ENCODE data around the gene SIRT6. TPM values are rescaled to one million over a fixed set of nuclear protein-coding genes. Genes with fewer than 3 reads are reported as not detected.

SIRT6 gene
- total RNA-seq, 6 experiments from 2014 or later = 7.9 to 21.6 (median 10.0) TPM

DNA sequence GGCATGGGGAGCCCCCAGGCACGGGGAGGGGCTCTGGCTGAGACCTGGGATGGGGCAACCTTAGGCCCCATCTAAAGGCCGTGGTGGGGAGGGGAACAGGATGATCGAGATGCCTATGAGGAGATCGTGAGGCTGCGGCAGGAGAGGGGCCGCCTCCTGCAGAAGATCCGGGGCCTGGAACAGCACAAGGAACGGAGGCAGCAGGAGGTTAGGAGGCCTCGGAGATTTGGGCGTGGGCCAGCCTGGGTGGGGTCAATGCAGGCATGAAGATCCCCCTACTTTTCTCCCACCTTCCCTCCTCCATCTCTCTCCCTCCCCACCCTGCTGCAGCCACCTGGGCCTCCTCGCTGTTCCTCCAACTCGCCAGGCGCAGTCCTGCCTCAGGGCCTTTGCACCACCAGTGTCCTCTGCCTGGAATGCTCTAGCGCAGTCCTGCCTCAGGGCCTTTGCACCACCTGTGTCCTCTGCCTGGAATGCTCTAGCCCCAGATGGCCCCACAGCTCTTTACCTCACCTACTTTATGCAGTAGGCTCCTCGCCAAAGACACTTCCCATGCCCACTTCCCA lies 27.9 kb upstream of the SIRT6 start:
- Histone ChIP-seq H3K27ac (no peak overlapping the region), H3K4me3 (no peak overlapping the region), H3K9me3 (no peaks in the 10 kb centered on the region), H3K36me3 (no peaks in the 10 kb centered on the region), H3K27me3 (no peaks in the 10 kb centered on the region), H3K4me1 (no peaks in the 10 kb centered on the region)
- no peak for TF ChIP-seq POLR2A (IDR thresholded peaks at IDR 0.05)
- TF ChIP-seq, protein P1, sequence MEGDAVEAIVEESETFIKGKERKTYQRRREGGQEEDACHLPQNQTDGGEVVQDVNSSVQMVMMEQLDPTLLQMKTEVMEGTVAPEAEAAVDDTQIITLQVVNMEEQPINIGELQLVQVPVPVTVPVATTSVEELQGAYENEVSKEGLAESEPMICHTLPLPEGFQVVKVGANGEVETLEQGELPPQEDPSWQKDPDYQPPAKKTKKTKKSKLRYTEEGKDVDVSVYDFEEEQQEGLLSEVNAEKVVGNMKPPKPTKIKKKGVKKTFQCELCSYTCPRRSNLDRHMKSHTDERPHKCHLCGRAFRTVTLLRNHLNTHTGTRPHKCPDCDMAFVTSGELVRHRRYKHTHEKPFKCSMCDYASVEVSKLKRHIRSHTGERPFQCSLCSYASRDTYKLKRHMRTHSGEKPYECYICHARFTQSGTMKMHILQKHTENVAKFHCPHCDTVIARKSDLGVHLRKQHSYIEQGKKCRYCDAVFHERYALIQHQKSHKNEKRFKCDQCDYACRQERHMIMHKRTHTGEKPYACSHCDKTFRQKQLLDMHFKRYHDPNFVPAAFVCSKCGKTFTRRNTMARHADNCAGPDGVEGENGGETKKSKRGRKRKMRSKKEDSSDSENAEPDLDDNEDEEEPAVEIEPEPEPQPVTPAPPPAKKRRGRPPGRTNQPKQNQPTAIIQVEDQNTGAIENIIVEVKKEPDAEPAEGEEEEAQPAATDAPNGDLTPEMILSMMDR (IDR thresholded peaks at IDR 0.05) = no peak
- 67% methylated on average over 12 of the region's 15 CpGs for WGBS (ENCODE audit: insufficient coverage, low coverage, low lambda C conversion rate, missing lambda C conversion rate)
- ATAC-seq (no peak), DNase-seq (no peak)
- intact Hi-C loops (cut with DNase I) = loop anchor here in 1 of 2 donors (10.0 kb wide), 2 partner anchors 355 to 425 kb away; partner anchors contain the start of gene MATK

GRCh38 chr19:4208385-4209094 lies 26.2 kb upstream of the SIRT6 start:
- TF ChIP-seq, protein P1 (IDR thresholded peaks at IDR 0.05) = peak; percentile 29 to 60 (median 53)
- no peak for TF ChIP-seq POLR2A (IDR thresholded peaks at IDR 0.05)
- Histone ChIP-seq H3K4me1 (peaks cover 0 to 4% (median 0%) of the 10 kb centered on the region in 4 donors), H3K9me3 (no peaks in the 10 kb centered on the region), H3K36me3 (no peaks in the 10 kb centered on the region), H3K27ac (no peak overlapping the region), H3K4me3 (no peak overlapping the region), H3K27me3 (no peaks in the 10 kb centered on the region)
- no peak for DNase-seq
- 50% methylated on average over 9 of the region's 13 CpGs for WGBS (ENCODE audit: insufficient coverage, low coverage, low lambda C conversion rate, missing lambda C conversion rate)
- intact Hi-C loops (cut with DNase I) = loop anchor here (5.0 to 10.0 kb wide), 2 partner anchors 204 to 351 kb away; partner anchors contain the start of gene PIAS4 (in 1 of the 2)
- ATAC-seq = peak; percentile 55 to 76 (median 70)

GRCh38 chr19:4206818-4207484 lies 24.6 kb upstream of the SIRT6 start:
- DNase-seq (no peak), ATAC-seq (peak; percentile 11 to 36 (median 31))
- TF ChIP-seq, protein P1 (IDR thresholded peaks at IDR 0.05) = peak in 3 of 4 donors; percentile 31 to 42 (median 35)
- no peak for TF ChIP-seq POLR2A (IDR thresholded peaks at IDR 0.05)
- no peak overlapping the region for H3K27ac ChIP-seq
- intact Hi-C loops (cut with DNase I) = loop anchor here (5.0 to 10.0 kb wide), 2 partner anchors 202 to 350 kb away; partner anchors contain the start of gene PIAS4 (in 1 of the 2)
- no peaks in the 10 kb centered on the region for H3K27me3 ChIP-seq
- peaks cover 0 to 4% (median 0%) of the 10 kb centered on the region in 4 donors for H3K4me1 ChIP-seq
- H3K36me3 ChIP-seq = no peaks in the 10 kb centered on the region
- H3K9me3 ChIP-seq = no peaks in the 10 kb centered on the region
- H3K4me3 ChIP-seq = no peak overlapping the region
- 50% methylated on average over 3 of the region's 10 CpGs for WGBS (ENCODE audit: insufficient coverage, low coverage, low lambda C conversion rate, missing lambda C conversion rate)

DNA sequence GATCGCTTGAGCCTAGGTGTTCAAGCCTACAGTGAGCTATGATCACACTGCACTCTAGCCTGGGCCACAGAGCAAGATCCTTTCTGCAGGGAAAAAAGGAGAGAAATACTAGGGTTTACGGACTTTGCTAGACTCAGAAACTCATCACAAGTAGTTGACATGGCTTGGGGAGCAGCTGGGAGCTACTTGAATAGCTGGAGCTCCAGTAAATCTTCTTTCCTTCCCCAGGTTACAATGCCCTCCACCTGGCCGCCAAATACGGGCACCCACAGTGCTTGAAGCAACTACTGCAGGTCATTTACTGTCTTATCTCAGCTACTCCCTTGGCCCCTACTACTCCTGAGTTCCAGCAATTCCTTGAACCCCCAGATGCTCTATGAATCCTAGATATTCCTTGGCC lies 19.4 kb upstream of the SIRT6 start:
- intact Hi-C loops (cut with DNase I) = loop anchor here in 1 of 2 donors (10.0 kb wide), 1 partner anchor 197 kb away; the partner anchor contains the start of gene PIAS4
- TF ChIP-seq, protein P1 (IDR thresholded peaks at IDR 0.05) = no peak
- TF ChIP-seq POLR2A (IDR thresholded peaks at IDR 0.05) = no peak
- H3K27ac ChIP-seq = no peak overlapping the region
- no peak overlapping the region for H3K4me3 ChIP-seq
- 93% methylated on average over 2 of the region's 4 CpGs for WGBS (ENCODE audit: insufficient coverage, low coverage, low lambda C conversion rate, missing lambda C conversion rate)
- H3K36me3 ChIP-seq = no peaks in the 10 kb centered on the region
- H3K27me3 ChIP-seq = no peaks in the 10 kb centered on the region
- H3K4me1 ChIP-seq = peaks cover 0 to 4% (median 0%) of the 10 kb centered on the region in 4 donors
- ATAC-seq (no peak), DNase-seq (no peak)
- H3K9me3 ChIP-seq = no peaks in the 10 kb centered on the region
